OCI-LY7 (cell line): ENCODE data around the gene ZFYVE28.

ENCODE experiments used
- CTCF ChIP-seq: fragments of 200-600 bp; sonication (generic); conservative IDR thresholded peaks from 2 replicates; pipeline ENCODE4 v1.5.1; 2014; ENCODE audit warnings: mild to moderate bottlenecking, antibody characterized with exemption, low read length, moderate library complexity, mixed read lengths
- EZH2phosphoT487 ChIP-seq: fragments of 200-600 bp; sonication (generic); IDR thresholded peaks from 2 replicates; pipeline ENCODE4 v1.6.1; 2018; ENCODE audit warnings: low read depth, borderline replicate concordance, mild to moderate bottlenecking, mixed run types, antibody characterized with exemption, low read length, moderate library complexity, mixed read lengths

- TF ChIP-seq CTCF (no peak), EZH2phosphoT487 (no peak)
Observed at GRCh38 chr4:2296631-2297601, 121.5 kb downstream of the ZFYVE28 start.
